ENCODE results near the gene GNG7.
"Not testable (repeated sequence)": the region's sequence is repeated elsewhere in the genome, so short reads cannot be mapped to it uniquely, and the experiment has no call there.

The GNG7 gene

GRCh38 chr19:2606774-2607173, 95.7 kb downstream of the GNG7 start:
- DNase-seq (ENCODE audit: low read depth in 2 of 2, low spot score in 1 of 2) = not testable (repeated sequence)

GRCh38 chr19:2605889-2606288, 96.6 kb downstream of the GNG7 start:
- DNase-seq (ENCODE audit: low read depth in 2 of 2, low spot score in 1 of 2) = not testable (repeated sequence)

- no peak for DNase-seq (ENCODE audit: low read depth in 2 of 2, low spot score in 1 of 2)
Observed at GRCh38 chr19:2604747-2605329, 97.7 kb downstream of the GNG7 start.

- DNase-seq (ENCODE audit: low read depth in 2 of 2, low spot score in 1 of 2) = no peak
Observed at GRCh38 chr19:2603334-2603733, 99.2 kb downstream of the GNG7 start.

- no peak for DNase-seq (ENCODE audit: low read depth in 2 of 2, low spot score in 1 of 2)
Observed at GRCh38 chr19:2602391-2603181, 99.9 kb downstream of the GNG7 start.

GRCh38 chr19:2600914-2601870, 101.3 kb downstream of the GNG7 start:
- no peak for DNase-seq (ENCODE audit: low read depth in 2 of 2, low spot score in 1 of 2)

- no peak for DNase-seq (ENCODE audit: low read depth in 2 of 2, low spot score in 1 of 2)
Observed at GRCh38 chr19:2594319-2594718, 108.2 kb downstream of the GNG7 start.

- no peak for DNase-seq (ENCODE audit: low read depth in 2 of 2, low spot score in 1 of 2)
Observed at GRCh38 chr19:2592824-2593223, 109.7 kb downstream of the GNG7 start.

- DNase-seq (ENCODE audit: low read depth in 2 of 2, low spot score in 1 of 2) = no peak
Observed at GRCh38 chr19:2591537-2592291, 110.8 kb downstream of the GNG7 start.

- DNase-seq (ENCODE audit: low read depth in 2 of 2, low spot score in 1 of 2) = no peak
Observed at GRCh38 chr19:2590630-2591399, 111.7 kb downstream of the GNG7 start.

GRCh38 chr19:2589441-2589840, 113.1 kb downstream of the GNG7 start:
- DNase-seq (ENCODE audit: low read depth in 2 of 2, low spot score in 1 of 2) = no peak

- DNase-seq (ENCODE audit: low read depth in 2 of 2, low spot score in 1 of 2) = no peak
Observed at GRCh38 chr19:2588081-2588777, 114.3 kb downstream of the GNG7 start.

- DNase-seq (ENCODE audit: low read depth in 2 of 2, low spot score in 1 of 2) = no peak
Observed at GRCh38 chr19:2587001-2587719, 115.3 kb downstream of the GNG7 start.

GRCh38 chr19:2586196-2586595, 116.3 kb downstream of the GNG7 start:
- DNase-seq (ENCODE audit: low read depth in 2 of 2, low spot score in 1 of 2) = no peak

- DNase-seq (ENCODE audit: low read depth in 2 of 2, low spot score in 1 of 2) = no peak
Observed at GRCh38 chr19:2584002-2584401, 118.5 kb downstream of the GNG7 start.

- no peak for DNase-seq (ENCODE audit: low read depth in 2 of 2, low spot score in 1 of 2)
Observed at GRCh38 chr19:2582984-2583956, 119.2 kb downstream of the GNG7 start.

GRCh38 chr19:2580396-2580795, 122.1 kb downstream of the GNG7 start:
- not testable (repeated sequence) for DNase-seq (ENCODE audit: low read depth in 2 of 2, low spot score in 1 of 2)
